ENCODE data around the gene CDC42BPB.

Gene CDC42BPB

DNA sequence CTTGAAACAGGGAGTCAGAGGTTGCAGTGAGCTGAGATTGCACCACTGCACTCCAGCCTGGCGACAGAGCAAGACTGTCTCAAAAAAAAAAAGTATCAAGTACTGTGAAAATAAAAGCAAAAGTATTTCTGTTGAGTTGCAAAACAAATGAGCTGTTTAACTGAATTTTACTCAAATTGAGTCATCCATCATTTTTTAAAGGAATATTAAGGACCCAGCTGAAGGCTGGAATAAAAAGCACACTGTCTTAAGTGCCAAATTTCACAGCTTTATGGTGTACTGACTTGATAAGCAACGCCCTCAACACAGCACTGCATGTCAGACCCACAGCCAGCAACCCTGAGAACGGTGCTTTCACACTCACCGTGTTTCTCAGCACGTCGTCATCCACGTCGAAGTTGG, 76.9 kb downstream of the CDC42BPB start:
- no peak overlapping the region for H3K27ac ChIP-seq
- no peaks in the 10 kb centered on the region for H3K27me3 ChIP-seq (replicated peaks)
- H3K4me3 ChIP-seq (ENCODE audit: low read depth, low read length) = no peak overlapping the region
- DNase-seq = no peak
- in situ Hi-C loops (cut with HindIII; ENCODE audit: low pct_ligation_motif_present, low sequenced_read_pairs) = no loop called here
- peaks cover 49% of the 10 kb centered on the region for H3K36me3 ChIP-seq (replicated peaks)
- TF ChIP-seq, protein P1, sequence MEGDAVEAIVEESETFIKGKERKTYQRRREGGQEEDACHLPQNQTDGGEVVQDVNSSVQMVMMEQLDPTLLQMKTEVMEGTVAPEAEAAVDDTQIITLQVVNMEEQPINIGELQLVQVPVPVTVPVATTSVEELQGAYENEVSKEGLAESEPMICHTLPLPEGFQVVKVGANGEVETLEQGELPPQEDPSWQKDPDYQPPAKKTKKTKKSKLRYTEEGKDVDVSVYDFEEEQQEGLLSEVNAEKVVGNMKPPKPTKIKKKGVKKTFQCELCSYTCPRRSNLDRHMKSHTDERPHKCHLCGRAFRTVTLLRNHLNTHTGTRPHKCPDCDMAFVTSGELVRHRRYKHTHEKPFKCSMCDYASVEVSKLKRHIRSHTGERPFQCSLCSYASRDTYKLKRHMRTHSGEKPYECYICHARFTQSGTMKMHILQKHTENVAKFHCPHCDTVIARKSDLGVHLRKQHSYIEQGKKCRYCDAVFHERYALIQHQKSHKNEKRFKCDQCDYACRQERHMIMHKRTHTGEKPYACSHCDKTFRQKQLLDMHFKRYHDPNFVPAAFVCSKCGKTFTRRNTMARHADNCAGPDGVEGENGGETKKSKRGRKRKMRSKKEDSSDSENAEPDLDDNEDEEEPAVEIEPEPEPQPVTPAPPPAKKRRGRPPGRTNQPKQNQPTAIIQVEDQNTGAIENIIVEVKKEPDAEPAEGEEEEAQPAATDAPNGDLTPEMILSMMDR (IDR thresholded peaks at IDR 0.05; ENCODE audit: low read depth, low read length, missing control alignments) = no peak

GRCh38 chr14:102979406-102979805, 77.9 kb downstream of the CDC42BPB start:
- H3K27me3 ChIP-seq (replicated peaks) = no peaks in the 10 kb centered on the region
- peaks cover 57% of the 10 kb centered on the region for H3K36me3 ChIP-seq (replicated peaks)
- DNase-seq = no peak
- TF ChIP-seq, protein P1 (IDR thresholded peaks at IDR 0.05; ENCODE audit: low read depth, low read length, missing control alignments) = no peak
- H3K27ac ChIP-seq = no peak overlapping the region
- no peak overlapping the region for H3K4me3 ChIP-seq (ENCODE audit: low read depth, low read length)
- in situ Hi-C loops (cut with HindIII; ENCODE audit: low pct_ligation_motif_present, low sequenced_read_pairs) = no loop called here

- Histone ChIP-seq H3K27ac (no peak overlapping the region), H3K27me3 (replicated peaks) (no peaks in the 10 kb centered on the region), H3K36me3 (replicated peaks) (peaks cover 71% of the 10 kb centered on the region), H3K4me3 (ENCODE audit: low read depth, low read length) (no peak overlapping the region)
- in situ Hi-C loops (cut with HindIII; ENCODE audit: low pct_ligation_motif_present, low sequenced_read_pairs) = no loop called here
- TF ChIP-seq, protein P1 (IDR thresholded peaks at IDR 0.05; ENCODE audit: low read depth, low read length, missing control alignments) = no peak
- DNase-seq = no peak
These were observed 79.9 kb downstream of the CDC42BPB start for GRCh38 chr14:102977475-102977874.

GRCh38 chr14:102975662-102976061, 81.7 kb downstream of the CDC42BPB start:
- in situ Hi-C loops (cut with HindIII; ENCODE audit: low pct_ligation_motif_present, low sequenced_read_pairs) = no loop called here

DNA sequence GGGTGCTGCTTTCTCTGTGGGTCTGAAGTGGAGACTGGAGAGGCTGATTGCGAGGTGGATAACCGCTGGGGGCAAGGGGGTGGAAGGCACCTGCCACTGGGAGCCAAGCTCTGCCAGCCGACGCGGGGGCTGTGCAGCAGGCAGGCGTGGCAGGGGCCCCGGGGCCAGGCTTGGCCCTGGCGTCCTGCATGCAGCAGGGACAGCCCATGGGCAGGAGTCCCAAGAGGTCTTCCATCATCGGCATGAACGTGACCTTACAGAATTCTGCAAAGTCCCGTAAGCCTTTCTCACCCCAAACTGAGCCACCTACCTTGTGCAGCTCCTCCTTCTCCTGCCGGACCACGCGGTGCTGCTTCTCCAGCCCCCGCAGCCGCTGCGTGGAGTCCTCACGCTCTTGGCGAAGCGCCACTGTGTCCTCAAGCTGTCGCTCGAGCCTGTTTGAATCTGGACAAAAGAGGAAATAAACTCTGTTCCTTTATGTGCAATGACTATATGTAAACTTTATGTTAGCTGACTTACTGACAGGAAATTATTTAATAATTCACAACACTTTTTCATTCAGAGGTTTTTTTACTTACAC, 83.6 kb downstream of the CDC42BPB start:
- Histone ChIP-seq H3K27ac (no peak overlapping the region), H3K36me3 (replicated peaks) (peaks cover 85% of the 10 kb centered on the region), H3K4me3 (ENCODE audit: low read depth, low read length) (no peak overlapping the region), H3K27me3 (replicated peaks) (no peaks in the 10 kb centered on the region)
- TF ChIP-seq, protein P1 (IDR thresholded peaks at IDR 0.05; ENCODE audit: low read depth, low read length, missing control alignments) = no peak
- in situ Hi-C loops (cut with HindIII; ENCODE audit: low pct_ligation_motif_present, low sequenced_read_pairs) = no loop called here
- DNase-seq = no peak

More at GRCh38 chr14:102975662-102976061, 81.7 kb downstream of the CDC42BPB start:
- TF ChIP-seq, protein P1 (IDR thresholded peaks at IDR 0.05; ENCODE audit: low read depth, low read length, missing control alignments) = no peak
- Histone ChIP-seq H3K36me3 (replicated peaks) (peaks cover 82% of the 10 kb centered on the region), H3K27me3 (replicated peaks) (no peaks in the 10 kb centered on the region), H3K4me3 (ENCODE audit: low read depth, low read length) (no peak overlapping the region), H3K27ac (no peak overlapping the region)
- no peak for DNase-seq
